Astrocyte of the spinal cord (primary cell): ENCODE results near the gene TSR1.

ENCODE experiments used
- DNase-seq: peaks from one replicate; pipeline ENCODE4 v3.0.0; 2011; ENCODE audit warnings: low read depth, low spot score
- H3K4me3 ChIP-seq: 2 replicates; pipeline ENCODE4 v1.5.1; 2011; ENCODE audit warnings: low read depth, mild to moderate bottlenecking, low read length, moderate library complexity
- CTCF ChIP-seq: IDR thresholded peaks from 2 replicates; pipeline ENCODE4 v1.5.1; 2012; ENCODE audit warnings: low read depth, mild to moderate bottlenecking, low read length, inconsistent platforms
- in situ Hi-C: cut with HindIII; loops from 2 replicates; pipeline ENCODE4 v1.10.0; 2017; ENCODE audit warnings: low sequenced_read_pairs

TSR1 gene

GRCh38 chr17:2344528-2344927 is 8.3 kb upstream of the TSR1 start:
- H3K4me3 ChIP-seq = no peak overlapping the region
- no peak for DNase-seq
- in situ Hi-C loops = no loop called here
- no peak for TF ChIP-seq CTCF

- in situ Hi-C loops = no loop called here
- no peak overlapping the region for H3K4me3 ChIP-seq
- DNase-seq = no peak
- no peak for TF ChIP-seq CTCF
Observed at GRCh38 chr17:2343421-2343820, 7.2 kb upstream of the TSR1 start.

- peak overlapping the region; percentile 74 for H3K4me3 ChIP-seq
- no peak for TF ChIP-seq CTCF
- in situ Hi-C loops = no loop called here
- peak; percentile 32 for DNase-seq
Observed at GRCh38 chr17:2338315-2338657, 2.0 kb upstream of the TSR1 start.

GRCh38 chr17:2337544-2338314 is 1.5 kb upstream of the TSR1 start:
- in situ Hi-C loops = no loop called here
- peak overlapping the region; percentile 74 for H3K4me3 ChIP-seq
- DNase-seq = peak; percentile 59
- peak; percentile 4 for TF ChIP-seq CTCF

- in situ Hi-C loops = no loop called here
- DNase-seq = peak; percentile 41
- no peak for TF ChIP-seq CTCF
- H3K4me3 ChIP-seq = peak within 1 kb of the TSS; percentile 74
Observed at GRCh38 chr17:2336852-2337543, 741 bp upstream of the TSR1 start, which contains the start of gene SGSM2. SGSM2 (plus strand) TSS chr17:2337501; CDS start chr17:2337689, 188 bp downstream.

GRCh38 chr17:2335726-2336214 is 487 bp downstream of the TSR1 start:
- DNase-seq = no peak
- TF ChIP-seq CTCF = no peak
- in situ Hi-C loops = no loop called here
- peak overlapping the region; percentile 74 for H3K4me3 ChIP-seq
